Transverse colon (tissue), 4 donors: ENCODE data around the gene DRC7. TPM values are rescaled to one million over a fixed set of nuclear protein-coding genes. Genes with fewer than 3 reads are reported as not detected.

ENCODE experiments used
- DNase-seq: peaks from one replicate; pipeline ENCODE4 v3.0.0-alpha.2; 2019
- H3K27ac ChIP-seq, 4 donors: fragments of 200-600 bp; sonication (generic); 2 replicates each; pipeline ENCODE4 v1.5.1; 2016 to 2018; ENCODE audit warnings: inconsistent platforms in 4 of 4
- H3K27me3 ChIP-seq: fragments of 200-600 bp; sonication (generic); 2 replicates; pipeline ENCODE4 v1.5.1; 2017; ENCODE audit warnings: inconsistent platforms
- H3K36me3 ChIP-seq, 4 donors: fragments of 200-600 bp; sonication (generic); 2 replicates each; pipeline ENCODE4 v1.5.1; 2017 to 2019; ENCODE audit warnings: inconsistent platforms in 4 of 4
- H3K4me1 ChIP-seq, 4 donors: fragments of 200-600 bp; sonication (generic); 2 replicates each; pipeline ENCODE4 v1.5.1; 2017 to 2020; ENCODE audit warnings: inconsistent platforms in 4 of 4
- H3K4me3 ChIP-seq, 4 donors: fragments of 200-600 bp; sonication (generic); 1 replicate in 1 of 4; 2 replicates in 3 of 4; pipeline versions ENCODE4 v1.5.1 to v1.6.1; 2017 to 2019; ENCODE audit warnings: inconsistent platforms in 4 of 4
- H3K9me3 ChIP-seq, 2 donors: fragments of 200-600 bp; sonication (generic); 2 replicates each; pipeline ENCODE4 v1.5.1; 2017 to 2019; ENCODE audit warnings: inconsistent platforms in 2 of 2
- EP300 ChIP-seq: sonication (generic); formaldehyde crosslinking; IDR thresholded peaks from one replicate; pipeline ENCODE4 v1.6.1; 2017; ENCODE audit warnings: antibody characterized with exemption, low read depth
- POLR2A ChIP-seq: fragments of 450-650 bp; IDR thresholded peaks from one replicate; pipeline ENCODE4 v1.6.1; 2016; ENCODE audit warnings: antibody characterized with exemption, mild to moderate bottlenecking, moderate library complexity
- POLR2AphosphoS5 ChIP-seq, 3 donors: sonication (generic); formaldehyde crosslinking; IDR thresholded peaks; one replicate each; pipeline ENCODE4 v1.6.1; 2016; ENCODE audit warnings: antibody characterized with exemption in 3 of 3
- WGBS, 2 donors: methylation state at CpG; one replicate each; pipeline ENCODE4 v1.1.5; 2018; ENCODE audit warnings: low coverage in 1 of 2; 5-methylcytosine and 5-hydroxymethylcytosine counted together
- in situ Hi-C, 4 donors: fragments of 200-750 bp; cut with MboI; loops; one replicate each; pipeline versions ENCODE4 v1.15.0 to v1.15.1; 2017; ENCODE audit warnings: low sequenced_read_pairs in 3 of 4, low pct_ligation_motif_present in 1 of 4, low pct_unique_long_range_greater_than_20kb in 1 of 4
- intact Hi-C: fragments of 100-400 bp; cut with DNase I; formaldehyde crosslinking; loops from one replicate; pipeline ENCODE4 v1.15.1; 2023; ENCODE audit warnings: low total_unique reads
- total RNA-seq, 4 donors: library from RNA; depleted of rRNA; stranded (reverse); fragments of >200 nt; gene quantifications; one replicate each; pipeline ENCODE4 v1.1.0, GENCODE V29; 2016
- TF ChIP-seq, protein P1 (sequence below), 5 experiments: fragments of 200-600 bp in 3 of 5; fragments of 450-650 bp in 2 of 5; sonication (generic) in 3 of 5; IDR thresholded peaks; 1 replicate in 2 of 5; 2 replicates in 3 of 5; pipeline ENCODE4 v1.5.1; 2016 to 2017; ENCODE audit warnings: antibody characterized with exemption in 5 of 5, inconsistent platforms in 3 of 5, mild to moderate bottlenecking in 2 of 5, moderate library complexity in 1 of 5

The DRC7 gene
- total RNA-seq, 4 donors from 2014 or later = not detected

- TF ChIP-seq POLR2A (peak; percentile 61), POLR2AphosphoS5 (IDR thresholded peaks at IDR 0.05) (peak; percentile 42 to 82 (median 71)), EP300 (no peak)
- TF ChIP-seq, protein P1, sequence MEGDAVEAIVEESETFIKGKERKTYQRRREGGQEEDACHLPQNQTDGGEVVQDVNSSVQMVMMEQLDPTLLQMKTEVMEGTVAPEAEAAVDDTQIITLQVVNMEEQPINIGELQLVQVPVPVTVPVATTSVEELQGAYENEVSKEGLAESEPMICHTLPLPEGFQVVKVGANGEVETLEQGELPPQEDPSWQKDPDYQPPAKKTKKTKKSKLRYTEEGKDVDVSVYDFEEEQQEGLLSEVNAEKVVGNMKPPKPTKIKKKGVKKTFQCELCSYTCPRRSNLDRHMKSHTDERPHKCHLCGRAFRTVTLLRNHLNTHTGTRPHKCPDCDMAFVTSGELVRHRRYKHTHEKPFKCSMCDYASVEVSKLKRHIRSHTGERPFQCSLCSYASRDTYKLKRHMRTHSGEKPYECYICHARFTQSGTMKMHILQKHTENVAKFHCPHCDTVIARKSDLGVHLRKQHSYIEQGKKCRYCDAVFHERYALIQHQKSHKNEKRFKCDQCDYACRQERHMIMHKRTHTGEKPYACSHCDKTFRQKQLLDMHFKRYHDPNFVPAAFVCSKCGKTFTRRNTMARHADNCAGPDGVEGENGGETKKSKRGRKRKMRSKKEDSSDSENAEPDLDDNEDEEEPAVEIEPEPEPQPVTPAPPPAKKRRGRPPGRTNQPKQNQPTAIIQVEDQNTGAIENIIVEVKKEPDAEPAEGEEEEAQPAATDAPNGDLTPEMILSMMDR (IDR thresholded peaks at IDR 0.05) = no peak
- in situ Hi-C loops (no loop called here), intact Hi-C loops (no loop called here)
- DNase-seq = peak; percentile 97
- H3K27me3 ChIP-seq = no peaks in the 10 kb centered on the region
- H3K4me1 ChIP-seq = peaks cover 14 to 20% (median 19%) of the 10 kb centered on the region in 4 donors
- peak overlapping the region; percentile 82 to 92 (median 88) for H3K27ac ChIP-seq
- H3K9me3 ChIP-seq = no peaks in the 10 kb centered on the region
- H3K36me3 ChIP-seq = no peaks in the 10 kb centered on the region
- WGBS, 2 donors = 0% methylated on average over 7 to 37 of the region's 45 CpGs
- H3K4me3 ChIP-seq = peak overlapping the region; percentile 73 to 98 (median 90)
Observed at GRCh38 chr16:57734925-57735754, 40.5 kb downstream of the DRC7 start.

DNA sequence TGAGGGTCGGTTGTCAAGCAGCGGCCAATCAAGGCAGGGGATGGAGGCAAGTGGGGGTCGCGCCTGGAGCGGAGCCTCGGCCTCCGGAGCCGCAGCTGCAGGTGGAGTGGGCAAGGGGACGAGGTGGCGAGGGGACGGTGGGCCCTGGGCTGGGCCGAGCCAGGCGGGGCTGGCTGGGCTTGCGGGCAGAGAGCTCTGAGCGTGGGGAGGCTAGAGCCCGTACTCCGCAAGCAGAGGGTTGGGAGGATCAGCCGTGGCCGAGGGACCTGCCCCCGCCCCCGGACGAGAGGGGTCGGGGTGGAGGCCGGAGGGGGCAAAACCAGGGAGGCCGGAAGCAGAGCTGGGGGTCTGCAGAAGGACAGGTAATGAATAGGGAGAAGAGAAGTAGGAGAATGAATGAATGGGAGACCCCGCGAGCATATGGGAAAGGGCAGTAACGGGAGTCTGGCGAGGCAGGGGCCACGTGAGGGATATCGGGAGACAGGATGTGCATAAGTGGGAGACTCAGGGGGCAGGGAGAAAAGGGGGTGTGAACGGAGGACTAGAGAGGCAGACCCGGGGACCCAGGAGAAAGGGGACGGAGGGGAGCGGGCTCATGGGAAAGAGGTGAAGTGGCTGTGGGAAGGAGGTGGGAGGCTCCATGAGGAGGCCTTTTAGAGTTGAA lies 41.3 kb downstream of the DRC7 start, which contains the start of gene KATNB1:
Gene KATNB1, plus strand, starts transcription at position 16 of the 664 bp plus-strand sequence. CDS start 1,474 bp downstream, outside the sequence.
- DNase-seq = no peak
- H3K36me3 ChIP-seq = no peaks in the 10 kb centered on the region
- TF ChIP-seq POLR2A = no peak
- TF ChIP-seq EP300 = no peak
- peak in 2 of 3 donors; percentile 40 to 44 for TF ChIP-seq POLR2AphosphoS5 (IDR thresholded peaks at IDR 0.05)
- H3K4me3 ChIP-seq = peak within 1 kb of the TSS; percentile 73 to 98 (median 90)
- peak within 1 kb of the TSS; percentile 82 to 92 (median 88) for H3K27ac ChIP-seq
- 0 to 2% methylated on average over 12 to 34 of the region's 35 CpGs for WGBS, 2 donors
- no peaks in the 10 kb centered on the region for H3K9me3 ChIP-seq
- in situ Hi-C loops (no loop called here), intact Hi-C loops (no loop called here)
- H3K4me1 ChIP-seq = peaks cover 14 to 20% (median 19%) of the 10 kb centered on the region in 4 donors
- no peaks in the 10 kb centered on the region for H3K27me3 ChIP-seq

- H3K27me3 ChIP-seq = no peaks in the 10 kb centered on the region
- TF ChIP-seq POLR2A (peak; percentile 13), EP300 (no peak), POLR2AphosphoS5 (IDR thresholded peaks at IDR 0.05) (peak in 1 of 3 donors; percentile 9)
- TF ChIP-seq, protein P1 (IDR thresholded peaks at IDR 0.05) = peak in 2 of 5 experiments; percentile 48 to 53
- peak; percentile 55 for DNase-seq
- H3K9me3 ChIP-seq = no peaks in the 10 kb centered on the region
- 15 to 40% methylated on average over 1 to 23 of the region's 23 CpGs for WGBS, 2 donors
- no peaks in the 10 kb centered on the region for H3K36me3 ChIP-seq
- peaks cover 14 to 20% (median 19%) of the 10 kb centered on the region in 4 donors for H3K4me1 ChIP-seq
- H3K4me3 ChIP-seq = peak overlapping the region; percentile 73 to 98 (median 90)
- in situ Hi-C loops = no loop called here
- intact Hi-C loops = no loop called here
- peak overlapping the region; percentile 82 to 89 (median 86) for H3K27ac ChIP-seq
Observed at GRCh38 chr16:57736419-57737351, 42.1 kb downstream of the DRC7 start.

DNA sequence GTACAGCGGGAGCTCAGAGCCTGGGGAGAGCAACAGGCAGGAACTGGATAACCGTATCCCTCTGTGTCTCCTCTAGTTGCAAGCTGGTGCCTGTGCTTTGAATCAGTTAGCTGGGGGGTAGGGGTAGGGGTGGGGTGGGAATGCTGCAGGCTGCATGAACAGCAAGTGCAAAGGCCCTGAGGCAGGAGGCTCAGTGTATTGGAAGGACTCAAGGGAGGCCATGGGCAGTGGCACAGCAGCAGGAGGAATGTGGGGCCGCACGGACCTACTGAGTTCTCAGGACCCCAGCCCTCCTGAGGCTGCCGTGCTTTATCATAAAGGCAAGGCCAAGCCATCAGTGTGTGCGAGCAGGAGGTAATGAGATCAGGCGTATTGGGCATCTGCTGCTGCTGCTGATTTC lies 44.2 kb downstream of the DRC7 start:
- Histone ChIP-seq H3K9me3 (no peaks in the 10 kb centered on the region), H3K27ac (no peak overlapping the region), H3K36me3 (no peaks in the 10 kb centered on the region), H3K27me3 (no peaks in the 10 kb centered on the region), H3K4me1 (peaks cover 14 to 20% (median 19%) of the 10 kb centered on the region in 4 donors), H3K4me3 (no peak overlapping the region)
- WGBS, 2 donors = 96% methylated on average over 7 of the region's 7 CpGs; no CpG with 5 or more reads in 1 of the 2 donors
- intact Hi-C loops (no loop called here), in situ Hi-C loops (no loop called here)
- no peak for DNase-seq
- TF ChIP-seq POLR2A (no peak), POLR2AphosphoS5 (IDR thresholded peaks at IDR 0.05) (no peak), EP300 (no peak)
- TF ChIP-seq, protein P1 (IDR thresholded peaks at IDR 0.05) = no peak
